ENCODE measurements around the gene DLG2.

- no peak for TF ChIP-seq CTCF (IDR thresholded peaks at IDR 0.05)
- TF ChIP-seq EP300 (IDR thresholded peaks at IDR 0.05): no peak
- no peak for TF ChIP-seq POLR2A (IDR thresholded peaks at IDR 0.05)
Observed at GRCh38 chr11:84642500-84642899, 984.6 kb downstream of the DLG2 start.

All from ovary (tissue), 3 donors.